HG02642 (cell line): Measurements from ENCODE around the gene CRYBG2.
"Not testable (repeated sequence)": the region's sequence is repeated elsewhere in the genome, so short reads cannot be mapped to it uniquely, and the experiment has no call there.

ENCODE experiments used
- ATAC-seq: cut with Tn5 transposase; IDR thresholded peaks from one replicate; pipeline ENCODE4 v1.9.1; 2021; ENCODE audit warnings: mild to moderate bottlenecking; ENCODE audit not compliant: unreplicated experiment, poor library complexity

Gene CRYBG2

DNA sequence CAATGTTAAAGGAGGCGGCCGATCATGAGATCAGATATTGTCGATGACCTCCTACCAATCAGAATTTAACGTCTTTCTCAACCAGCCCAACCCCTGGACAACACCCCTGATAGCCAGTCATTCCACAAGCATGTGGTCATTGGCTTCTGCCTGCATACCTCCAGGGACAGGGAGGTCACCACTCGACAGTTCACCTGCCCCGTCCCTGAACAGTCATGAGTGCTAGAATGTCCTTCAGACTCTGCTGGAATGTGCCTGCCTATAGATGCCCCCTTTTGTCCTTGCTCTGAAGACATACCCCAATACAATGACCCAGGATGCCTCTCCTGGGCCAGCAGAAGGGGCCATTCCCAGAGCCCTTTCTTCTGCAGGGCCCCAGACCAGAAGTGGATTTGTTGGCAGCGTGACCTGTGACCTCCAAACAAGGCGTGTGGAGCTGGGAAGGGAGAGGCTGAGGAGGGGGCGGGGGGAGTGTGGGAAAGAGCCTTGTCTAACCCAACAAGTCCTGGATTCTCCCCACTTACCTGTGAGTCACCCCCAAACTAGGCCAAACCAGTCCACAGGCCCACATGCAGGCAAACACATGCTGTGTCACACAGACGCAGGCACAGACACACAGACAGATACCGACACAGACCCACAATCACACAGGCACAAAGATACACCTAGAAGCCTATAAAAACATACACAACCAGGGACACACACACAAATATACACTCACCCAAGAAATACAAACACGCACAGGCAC, 2.2 kb downstream of the CRYBG2 start:
- ATAC-seq: no peak

DNA sequence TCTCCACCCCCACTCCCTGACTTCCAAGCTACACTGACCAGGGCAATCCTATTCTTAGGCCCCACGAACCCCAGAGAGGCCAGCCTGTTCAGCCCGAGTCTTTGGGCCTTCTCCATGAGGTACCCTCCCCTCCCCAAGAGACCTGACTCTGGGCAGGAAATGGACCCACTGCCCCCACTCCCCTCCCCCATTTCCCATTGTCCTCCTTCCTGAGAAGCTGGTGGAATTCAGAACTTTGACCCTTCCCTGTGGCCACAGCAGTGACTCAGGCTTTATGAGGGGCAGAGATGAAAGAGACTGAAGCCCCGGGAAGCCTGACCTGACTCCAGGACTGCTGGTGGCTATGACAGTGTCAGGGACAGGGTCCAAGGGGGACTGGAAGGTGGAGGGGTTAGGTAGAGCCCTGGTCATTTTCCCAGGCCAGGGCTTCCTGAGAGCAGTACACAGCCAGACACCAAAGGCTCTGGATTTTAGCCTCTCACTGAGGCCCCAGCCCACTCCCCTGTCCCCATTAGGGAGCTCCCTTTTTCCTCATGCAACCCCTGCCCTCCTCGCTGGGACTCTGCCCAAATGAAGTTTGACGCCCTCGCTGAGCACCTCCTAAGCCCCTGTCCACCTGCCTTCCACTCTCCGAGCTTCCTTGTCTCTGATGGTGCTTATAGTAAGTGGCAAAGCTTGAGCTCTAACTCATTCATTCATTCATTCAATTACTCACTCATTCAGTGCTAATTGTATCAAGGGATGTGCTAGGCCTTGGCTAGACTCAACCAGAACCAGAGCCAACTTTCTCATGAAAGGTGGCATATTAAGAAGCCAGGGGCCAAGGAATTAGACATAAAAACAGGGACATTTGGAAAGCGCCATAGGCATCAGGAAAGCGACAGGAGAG, 3.0 kb downstream of the CRYBG2 start:
- ATAC-seq: no peak

DNA sequence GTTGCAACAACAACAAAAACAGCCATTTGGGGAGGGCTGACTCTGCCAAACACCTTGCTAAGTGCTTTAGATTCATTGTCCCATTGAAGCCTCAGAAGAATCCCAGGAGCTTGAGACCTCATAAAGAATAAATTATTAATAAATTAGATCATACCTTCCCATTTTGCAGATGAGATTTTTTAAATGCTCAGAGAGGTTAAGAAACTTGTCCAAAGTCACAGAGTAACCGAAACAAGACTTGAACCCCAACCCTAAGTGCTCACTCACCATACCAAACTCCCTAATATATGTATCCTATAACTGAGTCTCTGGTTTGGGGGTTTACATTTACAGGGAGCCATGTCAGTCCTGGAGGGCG, 3.6 kb downstream of the CRYBG2 start:
- ATAC-seq: no peak

DNA sequence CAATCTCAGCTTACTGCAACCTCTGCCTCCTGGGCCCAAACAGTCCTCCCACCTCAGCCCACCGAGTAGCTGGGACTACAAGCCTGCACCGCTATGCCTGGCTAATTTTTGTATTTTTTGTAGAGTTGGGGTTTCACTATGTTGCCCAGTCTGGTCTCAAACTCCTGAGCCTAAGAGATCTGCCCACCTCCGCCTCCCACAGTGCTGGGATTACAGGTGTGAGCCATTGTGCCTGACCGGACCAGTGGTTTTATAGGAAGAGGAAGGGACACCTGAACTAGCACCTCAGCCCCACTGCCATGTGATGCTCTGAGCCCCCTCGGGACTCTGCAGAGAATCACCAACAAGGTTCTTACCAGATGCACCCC, 4.1 kb downstream of the CRYBG2 start:
- ATAC-seq: no peak

DNA sequence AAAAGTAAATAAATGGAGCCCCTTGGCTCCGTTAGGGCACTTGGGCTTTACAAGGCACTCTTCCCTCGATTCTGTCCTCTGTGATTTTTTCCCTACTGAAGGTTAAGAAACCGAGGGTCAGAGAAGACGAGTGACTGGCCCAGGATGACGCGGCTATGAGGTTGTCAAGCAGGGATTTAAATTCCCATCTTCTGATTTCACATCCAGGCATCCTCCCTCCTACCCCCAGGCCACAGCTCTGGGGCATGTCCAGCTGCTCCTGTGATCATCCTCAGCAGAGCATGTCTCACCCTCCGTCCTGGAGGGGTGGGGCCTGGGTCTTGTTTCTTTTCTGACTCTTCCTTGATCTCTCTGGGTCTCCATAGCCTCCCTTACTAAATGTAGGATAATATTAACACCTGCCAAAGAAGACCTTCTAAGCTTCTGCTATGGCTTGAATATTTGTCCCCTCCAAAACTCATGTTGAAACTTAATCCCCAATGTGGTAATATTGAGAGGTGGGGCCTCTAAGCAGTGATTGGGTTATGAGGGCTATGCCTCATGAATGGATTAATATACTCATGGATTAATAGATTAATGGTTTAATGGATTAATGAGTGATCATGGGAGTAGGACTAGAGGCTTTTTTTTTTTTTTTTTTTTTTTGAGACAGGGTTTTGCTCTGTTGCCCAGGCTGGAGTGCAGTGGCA, 4.6 kb downstream of the CRYBG2 start:
- ATAC-seq: no peak

DNA sequence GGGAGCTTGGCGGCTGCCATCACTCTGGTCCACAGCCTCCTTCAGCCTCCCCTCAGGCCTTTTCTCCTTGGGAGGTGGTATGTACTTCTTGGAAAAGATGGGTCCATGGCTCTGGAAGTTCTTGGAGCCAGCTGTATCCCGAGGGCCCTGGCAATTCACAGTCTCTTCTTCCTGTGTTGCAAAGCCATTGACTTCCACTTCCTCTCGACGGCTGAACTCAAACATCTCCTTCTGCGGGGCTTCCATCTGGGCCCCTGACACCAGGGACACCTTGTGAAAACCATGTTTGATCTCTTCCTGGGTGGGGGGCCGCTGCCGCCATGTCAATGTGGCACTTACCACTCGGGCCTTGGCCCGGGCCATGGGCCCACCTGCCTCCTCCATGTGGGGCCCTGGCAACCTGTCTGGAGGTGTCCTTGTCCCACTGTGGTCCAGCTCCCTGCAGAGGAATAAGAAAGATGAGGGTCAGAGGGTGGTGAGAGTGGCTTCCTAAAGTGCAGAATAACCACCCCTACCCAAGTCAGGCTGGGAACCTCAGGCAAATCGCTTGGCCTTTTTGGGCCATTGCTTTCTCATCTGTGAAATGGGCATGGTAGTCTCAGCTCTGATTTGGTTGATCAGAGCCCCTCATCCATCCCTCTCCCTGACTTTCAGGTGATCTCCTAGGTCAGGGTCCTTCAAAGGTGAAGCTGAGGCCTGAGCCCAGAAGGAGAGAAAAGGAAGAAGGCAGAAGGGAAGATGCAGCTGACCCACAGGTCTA, 7.5 kb downstream of the CRYBG2 start:
- ATAC-seq: no peak

DNA sequence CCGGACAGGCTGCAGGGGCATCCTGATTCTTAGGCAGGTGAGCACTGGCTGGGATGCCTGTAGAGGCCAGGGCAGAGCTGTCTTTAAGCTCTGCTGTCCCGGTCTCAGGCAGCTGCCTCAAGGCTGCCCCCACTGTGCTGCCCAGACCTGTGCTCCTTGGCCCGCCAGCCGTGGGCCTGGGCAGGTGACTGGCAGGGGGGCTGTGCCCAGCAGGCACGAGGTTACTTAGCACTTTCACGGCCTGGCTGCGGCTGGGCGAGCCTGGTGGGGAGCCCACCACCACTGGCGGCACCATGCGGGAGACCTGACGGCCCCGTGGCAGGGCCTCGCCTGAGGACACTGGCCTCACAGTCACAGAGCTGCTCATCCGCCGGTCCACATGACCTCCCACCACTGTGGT, 8.2 kb downstream of the CRYBG2 start:
- no peak for ATAC-seq

DNA sequence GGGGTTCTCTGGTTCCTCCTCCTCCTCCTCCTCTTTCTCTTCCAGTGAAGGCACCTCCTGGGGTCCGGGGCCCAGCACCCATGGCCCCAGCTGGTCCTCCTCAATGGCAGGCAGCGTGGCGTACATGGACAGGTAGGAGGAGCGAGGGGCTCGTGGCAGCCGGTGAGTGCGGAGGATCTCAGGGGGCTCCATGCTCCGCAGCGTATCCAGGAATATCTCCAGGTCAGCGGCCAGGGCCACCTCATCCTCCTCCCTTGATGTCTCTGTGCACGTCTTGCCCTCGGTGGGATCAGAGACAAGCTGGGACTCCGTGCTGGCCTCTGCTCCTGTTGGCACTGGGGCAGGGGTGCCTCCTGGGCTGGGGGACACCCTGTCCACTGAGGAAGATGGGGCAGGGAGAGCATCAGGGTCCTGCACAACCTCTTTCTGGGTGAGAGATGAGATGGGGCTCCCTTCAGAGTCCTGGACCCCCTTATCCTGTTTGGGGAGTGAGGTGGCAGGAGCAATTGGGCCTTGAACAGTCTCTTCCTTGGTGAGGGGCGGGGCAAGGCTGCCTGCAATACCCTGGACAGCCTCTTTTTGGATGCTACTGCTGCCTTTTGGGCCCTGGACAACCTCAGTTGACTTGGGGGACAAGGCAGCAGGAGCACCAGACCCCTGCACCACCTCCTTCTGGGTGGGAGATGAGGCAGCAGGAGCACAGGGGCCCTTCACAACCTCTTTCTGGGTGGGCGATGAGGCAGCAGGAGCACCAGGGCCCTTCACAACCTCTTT, 9.6 kb downstream of the CRYBG2 start:
- ATAC-seq: no peak

DNA sequence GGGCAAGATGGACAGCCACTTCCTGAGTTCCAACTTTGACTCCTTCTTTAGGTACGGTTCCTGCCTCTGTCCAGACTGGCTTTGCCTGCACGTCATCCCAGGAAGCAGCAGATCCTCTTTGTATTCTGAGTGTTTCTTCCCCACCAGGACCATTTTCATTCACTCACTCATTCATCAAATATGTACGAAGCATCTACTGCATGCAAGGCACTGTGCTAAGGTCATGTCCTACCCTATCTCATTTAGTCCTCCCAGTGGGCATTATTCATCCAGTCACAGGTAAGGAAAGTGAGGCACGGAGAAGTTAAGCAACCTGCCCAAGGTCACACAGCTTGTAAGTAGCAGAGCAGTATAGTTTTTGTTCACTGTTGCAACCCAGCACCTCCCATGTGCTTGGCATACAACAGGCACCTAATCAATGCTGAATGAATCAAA, 13.9 kb downstream of the CRYBG2 start:
- ATAC-seq: no peak

DNA sequence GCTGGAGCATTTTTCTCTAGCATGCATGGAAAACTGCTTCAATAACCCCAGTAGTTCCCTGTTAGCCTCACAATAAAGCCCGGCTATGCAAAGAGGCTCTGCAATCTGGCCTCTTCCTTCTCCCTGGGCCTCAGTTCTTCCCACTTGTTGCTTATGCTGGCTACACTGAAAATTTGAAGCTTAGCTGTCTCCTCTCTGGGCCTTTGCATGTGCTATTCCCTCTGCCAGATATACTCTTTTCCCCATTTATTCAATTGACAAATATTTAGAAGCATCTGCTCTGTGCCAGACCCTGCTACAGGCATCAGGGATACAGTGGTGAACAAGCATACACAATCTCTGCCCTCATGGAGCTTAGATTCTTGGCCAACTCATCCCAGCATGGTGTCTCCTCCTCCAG, 15.3 kb downstream of the CRYBG2 start:
- ATAC-seq: no peak

DNA sequence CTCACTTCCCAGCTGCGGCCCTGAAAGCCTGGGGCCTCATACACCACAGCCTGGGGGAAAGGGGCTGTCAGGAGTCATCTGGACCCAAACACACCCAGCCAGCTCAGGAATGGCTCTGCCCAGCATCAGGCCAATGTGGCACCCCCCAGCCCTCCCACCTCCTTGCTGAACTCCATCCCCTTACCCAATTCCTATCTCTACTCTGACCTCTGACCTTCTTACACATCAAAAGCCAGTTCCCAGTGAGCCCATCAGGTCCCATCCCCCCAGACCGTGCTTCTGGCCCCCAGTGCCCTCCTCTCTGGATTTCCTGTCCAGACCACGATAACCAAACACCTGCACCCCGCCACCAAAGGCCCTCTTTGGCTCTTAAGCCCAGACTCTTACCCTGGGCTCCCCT, 16.3 kb downstream of the CRYBG2 start:
- no peak for ATAC-seq

DNA sequence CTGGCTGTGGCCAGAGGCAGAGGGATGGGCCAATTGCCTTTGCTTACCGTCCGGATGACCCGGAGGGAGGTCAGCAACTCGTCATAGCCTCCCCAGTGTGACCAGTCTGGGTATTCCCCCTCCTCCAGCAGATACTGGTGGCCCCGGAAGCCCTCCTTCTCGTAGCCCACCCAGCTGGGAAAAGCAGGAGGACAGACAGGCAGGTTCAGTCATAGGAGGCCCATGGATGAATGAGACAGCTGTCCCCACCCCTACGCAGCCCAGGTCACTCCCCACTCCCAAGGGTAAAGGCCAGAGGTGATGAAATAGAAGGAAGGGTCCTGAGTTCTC, 16.8 kb downstream of the CRYBG2 start:
- no peak for ATAC-seq

DNA sequence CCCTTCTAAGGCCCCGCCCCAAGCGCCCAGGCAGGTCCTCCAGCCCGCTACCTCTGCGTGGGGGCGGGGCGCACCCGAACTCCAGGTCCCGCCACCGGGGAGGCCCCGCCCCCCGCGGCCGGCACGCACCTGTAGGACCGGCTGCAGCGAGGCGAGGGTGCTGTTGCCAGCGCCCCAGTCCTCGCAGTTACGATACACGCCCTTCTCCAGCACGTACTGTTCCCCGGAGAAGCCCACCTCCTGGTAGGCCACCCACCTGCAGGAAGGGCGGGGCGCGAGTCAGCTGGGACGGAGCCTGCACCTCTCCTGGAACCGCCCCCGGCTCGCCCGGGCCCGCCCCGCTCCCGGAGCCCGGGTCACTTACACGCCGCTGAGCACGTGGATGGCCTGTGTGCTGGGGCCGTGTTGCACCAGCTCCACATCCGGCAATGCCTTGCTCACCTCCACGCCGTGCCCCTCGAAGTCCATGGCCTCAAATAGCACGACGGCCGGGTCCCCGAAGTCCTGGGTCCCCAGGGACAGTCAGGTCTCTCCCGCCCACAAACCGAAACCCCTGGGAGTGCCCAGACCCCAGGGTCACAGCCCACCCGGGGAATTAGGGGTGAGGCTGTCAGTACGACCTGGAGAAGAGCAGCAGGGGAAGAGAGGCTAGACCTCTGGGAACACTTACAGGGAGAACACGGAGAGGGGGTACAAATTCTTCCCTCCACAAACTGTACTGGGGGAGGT, 17.3 kb downstream of the CRYBG2 start:
- ATAC-seq: peak; percentile 73

DNA sequence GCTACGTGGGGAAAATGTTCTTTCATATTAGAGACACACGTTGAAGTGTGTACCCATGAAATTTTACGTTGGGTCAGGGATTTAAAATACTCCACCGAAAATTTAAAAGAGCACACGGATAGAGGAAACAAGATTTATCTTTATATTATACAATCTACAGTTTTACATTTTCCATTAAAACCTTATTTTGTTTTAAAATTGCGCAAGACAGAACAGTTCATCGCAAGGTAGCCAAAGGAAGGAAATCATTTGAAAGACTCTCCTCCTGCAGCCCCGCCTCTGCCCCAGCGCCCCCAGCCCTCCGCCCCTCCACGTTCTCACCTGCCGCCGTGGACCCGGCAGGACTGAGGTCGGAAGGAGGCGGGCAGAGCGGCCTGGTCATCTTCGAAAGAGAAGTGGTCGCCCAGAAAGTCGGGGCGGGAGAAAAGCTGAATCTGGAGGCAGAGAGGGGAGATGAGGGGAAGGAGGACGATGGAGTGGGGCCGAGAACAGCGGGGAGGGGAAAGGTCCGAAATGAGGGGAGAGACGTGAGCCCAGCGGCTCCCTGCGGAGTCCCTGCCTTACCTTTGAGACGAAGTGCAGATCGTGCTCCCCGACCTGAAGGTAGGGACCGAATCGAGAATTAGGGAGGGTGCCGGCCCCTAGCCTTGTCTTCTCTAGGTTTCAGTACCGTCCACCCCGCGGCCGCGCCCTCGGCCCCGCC, 18.0 kb downstream of the CRYBG2 start:
- ATAC-seq: no peak

DNA sequence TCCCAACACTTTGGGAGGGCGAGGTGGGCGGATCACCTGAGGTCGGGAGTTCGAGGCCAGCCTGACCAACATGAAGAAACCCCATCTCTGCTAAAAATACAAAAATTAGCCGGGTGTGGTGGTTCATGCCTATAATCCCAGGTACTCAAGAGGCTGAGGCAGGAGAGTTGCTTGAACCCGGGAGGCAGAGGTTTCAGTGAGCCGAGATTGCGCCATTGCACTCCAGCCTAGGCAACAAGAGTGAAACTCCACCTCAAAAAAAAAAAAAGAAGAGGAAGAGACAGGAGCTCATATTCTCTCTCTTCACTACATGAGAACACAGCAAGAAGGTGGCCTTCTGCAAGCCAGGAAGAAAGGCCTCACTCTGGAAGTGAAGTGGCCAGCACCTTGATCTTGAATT, 20.6 kb downstream of the CRYBG2 start:
- ATAC-seq: not testable (repeated sequence)

DNA sequence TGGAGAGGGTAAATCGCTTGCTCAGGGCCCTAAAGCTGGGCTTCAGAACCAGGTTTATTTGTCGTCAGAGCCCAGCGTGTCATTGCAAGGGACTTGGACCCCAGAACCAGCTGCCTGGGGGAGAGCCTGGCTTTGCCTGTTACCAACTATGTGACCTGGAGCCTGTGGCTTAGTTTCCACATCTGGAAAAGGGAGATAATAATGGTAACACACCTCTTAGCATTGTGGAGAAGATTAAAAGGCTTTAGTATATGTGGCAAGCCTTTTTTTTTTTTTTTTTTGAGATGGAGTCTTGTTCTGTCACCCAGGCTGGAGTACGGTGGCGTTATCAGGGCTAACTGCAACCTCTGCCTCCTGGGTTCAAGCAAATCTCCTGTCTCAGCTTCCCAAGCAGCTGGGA, 23.7 kb downstream of the CRYBG2 start:
- ATAC-seq: no peak

DNA sequence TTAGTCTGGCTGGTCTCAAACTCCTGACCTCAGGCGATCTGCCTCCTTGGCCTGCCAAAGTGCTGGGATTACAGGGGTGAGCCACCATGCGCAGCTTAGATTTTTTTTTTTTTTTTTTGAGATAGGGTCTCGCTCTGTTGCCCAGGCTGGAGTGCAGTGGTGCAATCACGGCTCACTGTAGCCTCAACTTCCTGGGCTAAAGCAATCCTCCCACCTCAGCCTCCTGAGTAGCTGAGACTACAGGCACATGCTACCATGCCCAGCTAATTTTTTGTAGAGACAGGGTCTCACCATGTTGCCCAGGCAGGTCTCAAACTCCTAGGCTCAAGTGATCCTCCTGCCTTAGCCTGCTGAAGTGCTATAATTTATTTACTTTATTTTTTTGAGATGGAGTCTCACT, 24.6 kb downstream of the CRYBG2 start:
- ATAC-seq: not testable (repeated sequence)

DNA sequence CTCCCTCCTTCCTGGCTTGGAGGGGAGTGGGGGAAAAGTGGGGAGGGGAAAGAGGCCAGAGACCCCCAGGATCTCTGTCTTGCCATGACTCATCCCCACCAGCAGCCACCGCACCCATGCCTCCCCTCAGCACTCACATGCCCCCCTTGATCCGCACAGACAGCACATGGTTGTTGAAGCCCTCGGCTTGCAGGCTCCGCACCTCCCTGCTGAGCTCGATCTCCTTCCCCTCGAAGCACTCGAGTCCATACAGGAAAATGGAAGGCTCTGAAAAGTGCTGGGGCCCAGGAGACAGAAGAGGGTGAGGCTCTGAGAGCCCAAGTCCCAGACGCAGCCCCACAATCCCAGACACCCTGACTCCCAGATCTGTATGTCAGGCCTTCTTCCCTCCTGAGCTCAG, 25.3 kb downstream of the CRYBG2 start:
- ATAC-seq: no peak

DNA sequence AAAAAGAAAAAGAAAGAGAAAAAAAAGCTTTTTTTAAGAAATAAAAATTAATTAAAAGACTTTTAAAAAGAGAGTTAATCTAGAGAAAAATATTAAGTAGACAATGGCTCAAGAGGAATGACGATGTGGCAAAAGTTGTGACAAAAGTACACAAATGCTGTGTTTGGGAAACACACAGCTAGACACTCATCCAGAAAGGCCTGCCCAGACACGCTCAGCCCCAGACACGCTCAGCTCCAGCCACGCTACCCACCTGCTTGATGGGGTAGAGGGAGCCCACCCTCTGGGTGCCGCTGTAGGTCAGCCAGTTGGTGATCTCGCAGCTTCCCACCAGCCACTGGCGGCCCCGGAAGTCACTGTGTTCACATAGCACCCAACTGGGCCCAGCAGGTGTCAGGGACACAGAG, 26.0 kb downstream of the CRYBG2 start:
- ATAC-seq: no peak
